OCI-LY1 (cell line): ENCODE measurements around the gene KCP.

ENCODE experiments used
- CTCF ChIP-seq: fragments of 200-600 bp; sonication (generic), shearing (Covaris generic); IDR thresholded peaks from 2 replicates; pipeline ENCODE4 v1.5.1; 2017; ENCODE audit warnings: mild to moderate bottlenecking, antibody characterized with exemption, low read length, moderate library complexity, mixed read lengths
- EZH2 ChIP-seq: fragments of 200-600 bp; sonication (generic), shearing (Covaris generic); IDR thresholded peaks from 2 replicates; pipeline ENCODE4 v1.8.0; 2017; ENCODE audit warnings: borderline replicate concordance, mixed run types, mild to moderate bottlenecking, antibody characterized with exemption, low read length, moderate library complexity, mixed read lengths

- TF ChIP-seq CTCF (no peak), EZH2 (no peak)
Observed at GRCh38 chr7:128856001-128856718, 54.3 kb downstream of the KCP start.
